Inferior parietal cortex (tissue), 1 donor: ENCODE measurements around the gene SMIM10L1.

Experiments used
- DNase-seq: peaks from one replicate; pipeline ENCODE4 v3.0.0-alpha.2; 2016; ENCODE audit errors: extremely low spot score

The SMIM10L1 gene

GRCh38 chr12:11183011-11183410, 12.0 kb downstream of the SMIM10L1 start:
- no peak for DNase-seq

GRCh38 chr12:11186837-11187236, 15.8 kb downstream of the SMIM10L1 start, which contains the start of gene TAS2R42:
Gene TAS2R42, minus strand, starts transcription at chr12:11186937. Its CDS starts 0 bp downstream, at chr12:11186937.
- DNase-seq: no peak

- no peak for DNase-seq
Observed at GRCh38 chr12:11202811-11203210, 31.8 kb downstream of the SMIM10L1 start.

- no peak for DNase-seq
Observed at GRCh38 chr12:11204173-11204572, 33.2 kb downstream of the SMIM10L1 start.

GRCh38 chr12:11209113-11209512, 38.1 kb downstream of the SMIM10L1 start:
- DNase-seq: no peak
